ENCODE results near the gene FZD8. TPM values are rescaled to one million over a fixed set of nuclear protein-coding genes. Genes with fewer than 3 reads are reported as not detected.

FZD8 gene
- total RNA-seq, 1 experiment from 2014 or later = 1.8 TPM

DNA sequence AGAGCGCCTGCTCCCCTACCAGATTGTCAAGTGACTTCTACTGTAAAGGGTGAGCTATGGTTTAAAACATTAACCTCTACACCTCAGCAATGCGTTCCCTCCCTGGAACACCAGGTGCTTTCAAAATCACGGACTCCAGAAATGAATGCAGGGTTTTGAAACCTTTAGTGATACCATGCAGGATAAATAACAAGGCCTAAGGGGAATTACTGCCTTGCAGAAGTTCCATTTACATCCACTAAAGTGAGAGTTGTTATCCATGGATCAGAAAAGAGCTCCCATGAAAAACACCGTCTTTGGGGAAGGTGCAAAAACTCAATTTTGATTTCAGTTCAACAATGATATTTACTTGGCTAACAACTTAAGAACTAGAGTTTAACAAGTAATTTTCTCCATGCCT, 4.0 kb downstream of the FZD8 start:
- DNase-seq (ENCODE audit: low read depth, low spot score) (no peak), ATAC-seq (no peak)
- H3K36me3 ChIP-seq (ENCODE audit: control insufficient read depth, insufficient read depth, low read length) = no peaks in the 10 kb centered on the region
- ChIA-PET CTCF (no interaction called here), POLR2A (no interaction called here)
- H3K4me3 ChIP-seq (ENCODE audit: low read depth in 2 of 2, low read length in 2 of 2) = no peak overlapping the region
- no peaks in the 10 kb centered on the region for H3K4me1 ChIP-seq (ENCODE audit: control insufficient read depth, insufficient read depth, low read length)
- intact Hi-C loops (cut with micrococcal nuclease; ENCODE audit: unreplicated experiment) (loop anchor here (5.0 kb wide), 1 partner anchor 1244 kb away; no protein-coding TSS in a partner anchor), in situ Hi-C loops (cut with HindIII; ENCODE audit: low pct_unique_long_range_greater_than_20kb, low sequenced_read_pairs) (no loop called here)
- H3K27me3 ChIP-seq (ENCODE audit: control insufficient read depth, insufficient read depth, low read length) = no peaks in the 10 kb centered on the region; the same call in 1 of the 2 replicates
- no peaks in the 10 kb centered on the region for H3K9me3 ChIP-seq (ENCODE audit: control insufficient read depth, insufficient read depth, low read depth, low read length)
- no peak for TF ChIP-seq REST (IDR thresholded peaks at IDR 0.05; ENCODE audit: insufficient read depth in 1 of 2, low read depth in 2 of 2, low read length in 1 of 2)
- TF ChIP-seq SIN3A (IDR thresholded peaks at IDR 0.05; ENCODE audit: borderline replicate concordance, insufficient read depth, low read depth, low read length) = no peak
- no peak for TF ChIP-seq POLR2AphosphoS5 (IDR thresholded peaks at IDR 0.05; ENCODE audit: low read depth, low read length)
- TF ChIP-seq TCF7L2 (IDR thresholded peaks at IDR 0.05; ENCODE audit: low read depth, low read length) = no peak
- TF ChIP-seq, protein P1, sequence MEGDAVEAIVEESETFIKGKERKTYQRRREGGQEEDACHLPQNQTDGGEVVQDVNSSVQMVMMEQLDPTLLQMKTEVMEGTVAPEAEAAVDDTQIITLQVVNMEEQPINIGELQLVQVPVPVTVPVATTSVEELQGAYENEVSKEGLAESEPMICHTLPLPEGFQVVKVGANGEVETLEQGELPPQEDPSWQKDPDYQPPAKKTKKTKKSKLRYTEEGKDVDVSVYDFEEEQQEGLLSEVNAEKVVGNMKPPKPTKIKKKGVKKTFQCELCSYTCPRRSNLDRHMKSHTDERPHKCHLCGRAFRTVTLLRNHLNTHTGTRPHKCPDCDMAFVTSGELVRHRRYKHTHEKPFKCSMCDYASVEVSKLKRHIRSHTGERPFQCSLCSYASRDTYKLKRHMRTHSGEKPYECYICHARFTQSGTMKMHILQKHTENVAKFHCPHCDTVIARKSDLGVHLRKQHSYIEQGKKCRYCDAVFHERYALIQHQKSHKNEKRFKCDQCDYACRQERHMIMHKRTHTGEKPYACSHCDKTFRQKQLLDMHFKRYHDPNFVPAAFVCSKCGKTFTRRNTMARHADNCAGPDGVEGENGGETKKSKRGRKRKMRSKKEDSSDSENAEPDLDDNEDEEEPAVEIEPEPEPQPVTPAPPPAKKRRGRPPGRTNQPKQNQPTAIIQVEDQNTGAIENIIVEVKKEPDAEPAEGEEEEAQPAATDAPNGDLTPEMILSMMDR (IDR thresholded peaks at IDR 0.05) = no peak
- BruUV-seq (replicated peaks) = no TSS peak
- no peak overlapping the region for H3K27ac ChIP-seq (ENCODE audit: low read length)

DNA sequence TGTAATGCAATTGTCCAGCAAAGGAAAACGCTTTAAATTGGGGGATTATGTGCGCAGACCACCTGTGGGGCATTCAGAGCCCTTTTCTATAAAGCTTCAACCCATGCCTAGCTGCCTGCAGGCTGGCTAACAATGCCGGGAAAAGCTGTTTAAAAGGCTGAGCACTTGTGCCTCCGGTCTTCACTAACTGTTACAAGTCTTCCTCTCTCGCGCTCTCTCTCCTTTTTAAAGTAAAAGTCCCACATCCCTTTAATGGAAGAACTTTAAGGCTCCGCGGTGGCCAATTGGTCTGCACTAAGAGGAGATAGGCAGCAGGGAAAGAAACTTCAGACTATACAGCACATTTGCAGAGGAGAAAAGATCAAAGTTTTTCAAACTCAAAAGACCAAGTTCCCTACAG, 4.6 kb downstream of the FZD8 start:
- Histone ChIP-seq H3K9me3 (ENCODE audit: control insufficient read depth, insufficient read depth, low read depth, low read length) (no peaks in the 10 kb centered on the region), H3K27me3 (ENCODE audit: control insufficient read depth, insufficient read depth, low read length) (no peaks in the 10 kb centered on the region; the same call in 1 of the 2 replicates), H3K27ac (ENCODE audit: low read length) (no peak overlapping the region), H3K4me1 (ENCODE audit: control insufficient read depth, insufficient read depth, low read length) (no peaks in the 10 kb centered on the region), H3K36me3 (ENCODE audit: control insufficient read depth, insufficient read depth, low read length) (no peaks in the 10 kb centered on the region), H3K4me3 (ENCODE audit: low read depth in 2 of 2, low read length in 2 of 2) (no peak overlapping the region)
- in situ Hi-C loops (cut with HindIII; ENCODE audit: low pct_unique_long_range_greater_than_20kb, low sequenced_read_pairs) (no loop called here), intact Hi-C loops (cut with micrococcal nuclease; ENCODE audit: unreplicated experiment) (loop anchor here (5.0 kb wide), 1 partner anchor 1245 kb away; no protein-coding TSS in a partner anchor)
- CTCF ChIA-PET = no interaction called here
- TF ChIP-seq, protein P1 (IDR thresholded peaks at IDR 0.05) = no peak
- TF ChIP-seq REST (IDR thresholded peaks at IDR 0.05; ENCODE audit: insufficient read depth in 1 of 2, low read depth in 2 of 2, low read length in 1 of 2) = no peak
- TF ChIP-seq POLR2AphosphoS5 (IDR thresholded peaks at IDR 0.05; ENCODE audit: low read depth, low read length) = no peak
- TF ChIP-seq TCF7L2 (IDR thresholded peaks at IDR 0.05; ENCODE audit: low read depth, low read length) = no peak
- TF ChIP-seq SIN3A (IDR thresholded peaks at IDR 0.05; ENCODE audit: borderline replicate concordance, insufficient read depth, low read depth, low read length) = no peak
- no peak for DNase-seq (ENCODE audit: low read depth, low spot score)
- POLR2A ChIA-PET = no interaction called here
- ATAC-seq = no peak
- no TSS peak for BruUV-seq (replicated peaks)
